Hematopoietic multipotent progenitor cell treated with erythropoietin and hydrocortisone succinate and interleukin-3 and kit ligand, for 6 days (in vitro differentiated cells): Measurements from ENCODE around the gene MXD3.
A peak's percentile ranks its signal among the peaks of the same experiment; 100 is the strongest.
"Not testable (repeated sequence)": the region's sequence is repeated elsewhere in the genome, so short reads cannot be mapped to it uniquely, and the experiment has no call there.

Experiments used
- DNase-seq: peaks from one replicate; pipeline ENCODE4 v3.0.0-alpha.2; 2015

Gene MXD3

GRCh38 chr5:177319913-177320588 lies 8.4 kb upstream of the MXD3 start:
- DNase-seq = no peak

- DNase-seq = peak; percentile 88
Measured at GRCh38 chr5:177317959-177318377, 6.3 kb upstream of the MXD3 start.

- DNase-seq = peak; percentile 58
Measured at GRCh38 chr5:177316005-177316404, 4.3 kb upstream of the MXD3 start.

GRCh38 chr5:177315411-177315810 lies 3.7 kb upstream of the MXD3 start:
- DNase-seq = no peak

GRCh38 chr5:177314376-177315342 lies 3.0 kb upstream of the MXD3 start:
- DNase-seq = no peak

GRCh38 chr5:177313561-177314259 lies 2.0 kb upstream of the MXD3 start:
- no peak for DNase-seq

- DNase-seq = peak; percentile 79
Measured at GRCh38 chr5:177312649-177313181, 1.0 kb upstream of the MXD3 start.

- DNase-seq = no peak
Measured at GRCh38 chr5:177311392-177311722, 341 bp downstream of the MXD3 start.

- peak; percentile 81 for DNase-seq
Measured at GRCh38 chr5:177310757-177311391, 824 bp downstream of the MXD3 start.

GRCh38 chr5:177310332-177310731 lies 1.4 kb downstream of the MXD3 start:
- DNase-seq = no peak

GRCh38 chr5:177309351-177310191 lies 2.1 kb downstream of the MXD3 start:
- peak; percentile 86 for DNase-seq

GRCh38 chr5:177308740-177309139 lies 3.0 kb downstream of the MXD3 start:
- no peak for DNase-seq

- no peak for DNase-seq
Measured at GRCh38 chr5:177307544-177308363, 3.9 kb downstream of the MXD3 start.

GRCh38 chr5:177306674-177307543 lies 4.8 kb downstream of the MXD3 start:
- peak; percentile 71 for DNase-seq

GRCh38 chr5:177306103-177306640 lies 5.5 kb downstream of the MXD3 start:
- not testable (repeated sequence) for DNase-seq

GRCh38 chr5:177304392-177305119 lies 7.1 kb downstream of the MXD3 start:
- no peak for DNase-seq

GRCh38 chr5:177303925-177304391 lies 7.7 kb downstream of the MXD3 start:
- peak; percentile 53 for DNase-seq

GRCh38 chr5:177303121-177303924 lies 8.4 kb downstream of the MXD3 start, which contains the start of the genes PRELID1 and RAB24:
PRELID1 (plus strand) TSS chr5:177303799; CDS start chr5:177303986, 187 bp downstream.
RAB24 (minus strand) TSS chr5:177303719; CDS start chr5:177303288, 431 bp downstream.
- DNase-seq = peak; percentile 92
